Medulla oblongata (tissue), 1 donor: ENCODE results near the gene SRGAP3.
"Not testable (repeated sequence)": the region's sequence is repeated elsewhere in the genome, so short reads cannot be mapped to it uniquely, and the experiment has no call there.

Experiments used
- DNase-seq: peaks from one replicate; pipeline ENCODE4 v3.0.0-alpha.2; 2015; ENCODE audit errors: extremely low spot score

Gene SRGAP3

GRCh38 chr3:9249273-9250192 lies at the start of gene SRGAP3:
SRGAP3 (minus strand) TSS chr3:9249646; CDS start chr3:9248951, 695 bp downstream.
- DNase-seq: peak; percentile 99

- DNase-seq: no peak
Measured at GRCh38 chr3:9298236-9298635, 48.8 kb upstream of the SRGAP3 start.

GRCh38 chr3:9296241-9296640 lies 46.8 kb upstream of the SRGAP3 start:
- DNase-seq: no peak

- no peak for DNase-seq
Measured at GRCh38 chr3:9295007-9295406, 45.6 kb upstream of the SRGAP3 start.

- not testable (repeated sequence) for DNase-seq
Measured at GRCh38 chr3:9293953-9294352, 44.5 kb upstream of the SRGAP3 start.

- DNase-seq: no peak
Measured at GRCh38 chr3:9293076-9293475, 43.6 kb upstream of the SRGAP3 start.

- no peak for DNase-seq
Measured at GRCh38 chr3:9292516-9292915, 43.1 kb upstream of the SRGAP3 start.

- no peak for DNase-seq
Measured at GRCh38 chr3:9291821-9292410, 42.5 kb upstream of the SRGAP3 start.

- no peak for DNase-seq
Measured at GRCh38 chr3:9290566-9290965, 41.1 kb upstream of the SRGAP3 start.

GRCh38 chr3:9281533-9281932 lies 32.1 kb upstream of the SRGAP3 start:
- not testable (repeated sequence) for DNase-seq

- peak; percentile 21 for DNase-seq
Measured at GRCh38 chr3:9280451-9281219, 31.2 kb upstream of the SRGAP3 start.

GRCh38 chr3:9279966-9280365 lies 30.5 kb upstream of the SRGAP3 start:
- peak; percentile 73 for DNase-seq

- DNase-seq: no peak
Measured at GRCh38 chr3:9278498-9278897, 29.1 kb upstream of the SRGAP3 start.

GRCh38 chr3:9278085-9278484 lies 28.6 kb upstream of the SRGAP3 start:
- no peak for DNase-seq

- DNase-seq: no peak
Measured at GRCh38 chr3:9276761-9277370, 27.4 kb upstream of the SRGAP3 start.

GRCh38 chr3:9271903-9272302 lies 22.5 kb upstream of the SRGAP3 start:
- no peak for DNase-seq

GRCh38 chr3:9270704-9271103 lies 21.3 kb upstream of the SRGAP3 start:
- no peak for DNase-seq

GRCh38 chr3:9266716-9267115 lies 17.3 kb upstream of the SRGAP3 start:
- no peak for DNase-seq

GRCh38 chr3:9260305-9260704 lies 10.9 kb upstream of the SRGAP3 start:
- DNase-seq: no peak

- DNase-seq: no peak
Measured at GRCh38 chr3:9257092-9257491, 7.6 kb upstream of the SRGAP3 start.

- DNase-seq: peak; percentile 47
Measured at GRCh38 chr3:9255976-9256375, 6.5 kb upstream of the SRGAP3 start.

- no peak for DNase-seq
Measured at GRCh38 chr3:9254764-9255163, 5.3 kb upstream of the SRGAP3 start.
